RWPE1 (cell line): ENCODE results near the gene MUC5AC.

Source experiments
- CTCF ChIA-PET: fragments of 350-600 bp; sonication (Branson Sonifier 250); formaldehyde crosslinking; extraction: SDS; loops from one replicate; lab custom pipeline; 2021; lab: Yijun Ruan, JAX
- POLR2A ChIA-PET: fragments of 400-600 bp; formaldehyde crosslinking; extraction: SDS; loops from one replicate; lab custom pipeline; 2020; ENCODE audit warnings: antibody characterized with exemption; ENCODE audit not compliant: low non-redundant PET; lab: Yijun Ruan, JAX
- DNase-seq: peaks from one replicate; pipeline ENCODE4 v3.0.0; 2012; ENCODE audit warnings: low spot score
- H3K27ac ChIP-seq: fragments of 450-650 bp; 2 replicates; pipeline ENCODE4 v1.5.1; 2017
- CTCF ChIP-seq: fragments of 450-650 bp; conservative IDR thresholded peaks from 2 replicates; pipeline ENCODE4 v1.5.1; 2017; ENCODE audit warnings: low read depth, mild to moderate bottlenecking

MUC5AC gene

GRCh38 chr11:1118755-1119603 is 38.8 kb upstream of the MUC5AC start:
- no peak overlapping the region for H3K27ac ChIP-seq
- CTCF ChIA-PET, result interaction anchor here (0.6 to 0.7 kb wide), 2 partner anchors 50 to 507 kb away, joined by 3 to 4 read pairs; no protein-coding TSS in a partner anchor
- no peak for TF ChIP-seq CTCF
- POLR2A ChIA-PET, result no interaction called here
- DNase-seq, result no peak

GRCh38 chr11:1119604-1120146 is 38.1 kb upstream of the MUC5AC start:
- CTCF ChIA-PET, result no interaction called here
- DNase-seq, result no peak
- TF ChIP-seq CTCF, result no peak
- no peak overlapping the region for H3K27ac ChIP-seq
- POLR2A ChIA-PET, result no interaction called here

- no peak overlapping the region for H3K27ac ChIP-seq
- ChIA-PET CTCF (no interaction called here), POLR2A (no interaction called here)
- no peak for DNase-seq
- TF ChIP-seq CTCF, result no peak
Measured at GRCh38 chr11:1120532-1121330, 37.0 kb upstream of the MUC5AC start.

- no peak for DNase-seq
- TF ChIP-seq CTCF, result no peak
- ChIA-PET CTCF (no interaction called here), POLR2A (no interaction called here)
- no peak overlapping the region for H3K27ac ChIP-seq
Measured at GRCh38 chr11:1121331-1121812, 36.4 kb upstream of the MUC5AC start.

GRCh38 chr11:1121813-1122663 is 35.7 kb upstream of the MUC5AC start:
- no peak for DNase-seq
- no peak for TF ChIP-seq CTCF
- no peak overlapping the region for H3K27ac ChIP-seq
- ChIA-PET CTCF (no interaction called here), POLR2A (no interaction called here)

- no peak overlapping the region for H3K27ac ChIP-seq
- TF ChIP-seq CTCF, result no peak
- no peak for DNase-seq
- POLR2A ChIA-PET, result no interaction called here
- CTCF ChIA-PET, result no interaction called here
Measured at GRCh38 chr11:1122664-1123002, 35.1 kb upstream of the MUC5AC start.
